Measurements from ENCODE around the gene UFL1.
A peak's percentile ranks its signal among the peaks of the same experiment; 100 is the strongest.

UFL1 gene

GRCh38 chr6:96562886-96563285, 41.3 kb downstream of the UFL1 start, which contains the start of gene FHL5:
Gene FHL5 (plus strand): TSS chr6:96563128. CDS start chr6:96603614, 40,486 bp downstream.
- Histone ChIP-seq H3K27ac (no peak within 1 kb of the TSS), H3K27me3 (no peaks in the 10 kb centered on the region), H3K36me3 (no peaks in the 10 kb centered on the region), H3K9me3 (replicated peaks in 1 of 11) (no peaks in the 10 kb centered on the region), H4K20me1 (no peaks in the 10 kb centered on the region), H3K4me1 (peaks cover 7 to 12% (median 10%) of the 10 kb centered on the region in 10 experiments; a peak in 14 of 20 replicates), H3K4me2 (peak within 1 kb of the TSS; percentile 0 to 45 (median 32); a peak in 13 of 22 replicates), H3K9ac (no peak within 1 kb of the TSS), H3K4me3 (no peak within 1 kb of the TSS)
- TF ChIP-seq Cebpa-rat (IDR thresholded peaks at IDR 0.05), result no peak

DNA sequence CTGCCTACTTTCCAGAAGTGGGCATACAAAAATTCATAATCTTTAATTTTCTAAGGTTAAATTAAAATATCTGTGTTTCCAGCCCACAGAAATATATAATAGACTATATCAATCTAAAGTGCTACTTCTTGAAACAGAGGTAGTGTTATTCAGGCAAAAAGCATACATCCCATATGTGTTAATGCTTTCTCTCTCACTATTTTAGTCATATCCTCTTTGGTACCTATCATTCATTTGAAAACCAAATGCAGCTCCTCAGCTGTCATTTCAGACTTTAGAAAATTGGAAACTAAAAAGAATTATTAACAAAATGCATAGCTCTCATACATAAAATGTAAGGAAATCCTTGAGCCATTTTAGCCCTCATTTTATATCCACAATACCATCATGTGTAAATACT, 42.2 kb downstream of the UFL1 start:
- Histone ChIP-seq H3K27ac (no peak overlapping the region), H3K4me2 (no peak overlapping the region)

GRCh38 chr6:96570053-96570452, 48.4 kb downstream of the UFL1 start:
- Histone ChIP-seq H4K20me1 (no peaks in the 10 kb centered on the region; a peak in 1 of 22 replicates), H3K36me3 (no peaks in the 10 kb centered on the region), H3K4me1 (peaks cover 0 to 8% (median 0%) of the 10 kb centered on the region in 10 experiments; a peak in 3 of 20 replicates), H3K27ac (no peak overlapping the region), H3K9ac (no peak overlapping the region), H3K27me3 (no peaks in the 10 kb centered on the region), H3K9me3 (replicated peaks in 1 of 11) (peaks cover 20 to 34% (median 29%) of the 10 kb centered on the region in 11 experiments), H3K4me3 (no peak overlapping the region), H3K4me2 (no peak overlapping the region)
- no peak for TF ChIP-seq Cebpa-rat (IDR thresholded peaks at IDR 0.05)

More for the DNA sequence above, 42.2 kb downstream of the UFL1 start:
- Histone ChIP-seq H3K9me3 (replicated peaks in 1 of 11) (no peaks in the 10 kb centered on the region), H3K27me3 (no peaks in the 10 kb centered on the region), H3K4me1 (peaks cover 7 to 12% (median 10%) of the 10 kb centered on the region in 10 experiments; a peak in 14 of 20 replicates), H4K20me1 (no peaks in the 10 kb centered on the region; a peak in 1 of 22 replicates), H3K36me3 (no peaks in the 10 kb centered on the region), H3K4me3 (no peak overlapping the region), H3K9ac (no peak overlapping the region)
- no peak for TF ChIP-seq Cebpa-rat (IDR thresholded peaks at IDR 0.05)

GRCh38 chr6:96571551-96571950, 49.9 kb downstream of the UFL1 start:
- Histone ChIP-seq H3K36me3 (no peaks in the 10 kb centered on the region), H4K20me1 (no peaks in the 10 kb centered on the region; a peak in 1 of 22 replicates), H3K27ac (no peak overlapping the region), H3K4me3 (no peak overlapping the region), H3K9ac (no peak overlapping the region), H3K27me3 (no peaks in the 10 kb centered on the region), H3K4me2 (no peak overlapping the region), H3K4me1 (peaks cover 0 to 8% (median 0%) of the 10 kb centered on the region in 10 experiments; a peak in 3 of 20 replicates), H3K9me3 (replicated peaks in 1 of 11) (peaks cover 20 to 34% (median 29%) of the 10 kb centered on the region in 11 experiments)
- no peak for TF ChIP-seq Cebpa-rat (IDR thresholded peaks at IDR 0.05)

GRCh38 chr6:96575359-96575758, 53.8 kb downstream of the UFL1 start:
- no peak overlapping the region for H3K27ac ChIP-seq
- H3K4me3 ChIP-seq, result no peak overlapping the region
- no peak overlapping the region for H3K9ac ChIP-seq
- peaks cover 0 to 8% (median 0%) of the 10 kb centered on the region in 10 experiments; a peak in 3 of 20 replicates for H3K4me1 ChIP-seq
- H3K9me3 ChIP-seq (replicated peaks in 1 of 11), result peaks cover 12 to 23% (median 18%) of the 10 kb centered on the region in 11 experiments
- H3K36me3 ChIP-seq, result no peaks in the 10 kb centered on the region
- no peaks in the 10 kb centered on the region for H4K20me1 ChIP-seq
- H3K27me3 ChIP-seq, result no peaks in the 10 kb centered on the region
- no peak overlapping the region for H3K4me2 ChIP-seq
- TF ChIP-seq Cebpa-rat (IDR thresholded peaks at IDR 0.05), result no peak

- no peak overlapping the region for H3K27ac ChIP-seq
- peaks cover 0 to 11% (median 0%) of the 10 kb centered on the region in 10 experiments; a peak in 4 of 20 replicates for H3K4me1 ChIP-seq
- no peak for TF ChIP-seq Cebpa-rat (IDR thresholded peaks at IDR 0.05)
- H3K27me3 ChIP-seq, result no peaks in the 10 kb centered on the region
- H3K9ac ChIP-seq, result no peak overlapping the region
- H3K36me3 ChIP-seq, result no peaks in the 10 kb centered on the region
- H3K9me3 ChIP-seq (replicated peaks in 1 of 11), result peaks cover 5 to 14% (median 10%) of the 10 kb centered on the region in 11 experiments
- no peak overlapping the region for H3K4me2 ChIP-seq
- no peak overlapping the region for H3K4me3 ChIP-seq
- no peaks in the 10 kb centered on the region for H4K20me1 ChIP-seq
Observed at GRCh38 chr6:96576221-96576620, 54.6 kb downstream of the UFL1 start.

DNA sequence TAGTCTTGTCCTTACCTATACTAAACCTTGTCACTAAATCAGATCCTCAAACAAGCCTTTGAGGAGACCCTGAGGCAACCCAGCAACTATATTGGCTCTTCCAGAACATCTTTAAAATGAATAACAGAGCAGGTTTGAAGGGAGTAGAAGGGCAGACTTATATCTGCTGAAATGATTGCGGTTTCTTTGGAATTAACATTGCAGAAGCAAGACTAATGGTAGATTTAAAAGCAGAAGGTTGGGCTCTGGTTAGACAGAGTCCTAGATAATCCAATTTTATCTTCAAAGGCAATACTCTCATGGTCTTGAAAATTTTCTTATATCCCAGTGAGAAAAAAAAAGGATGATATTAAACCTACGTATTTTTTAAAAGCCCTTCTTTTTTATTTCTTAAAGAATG, 60.4 kb downstream of the UFL1 start:
- H3K9ac ChIP-seq, result no peak overlapping the region
- no peak overlapping the region for H3K27ac ChIP-seq
- no peak for TF ChIP-seq Cebpa-rat (IDR thresholded peaks at IDR 0.05)
- peak overlapping the region in 6 of 11 experiments; percentile 43 to 57 (median 50); a peak in 10 of 22 replicates for H3K4me2 ChIP-seq
- no peaks in the 10 kb centered on the region for H3K36me3 ChIP-seq
- peaks cover 0 to 36% (median 15%) of the 10 kb centered on the region in 10 experiments; a peak in 13 of 20 replicates for H3K4me1 ChIP-seq
- no peaks in the 10 kb centered on the region for H3K9me3 ChIP-seq (replicated peaks in 1 of 11)
- no peaks in the 10 kb centered on the region for H4K20me1 ChIP-seq
- H3K27me3 ChIP-seq, result no peaks in the 10 kb centered on the region
- H3K4me3 ChIP-seq, result no peak overlapping the region

DNA sequence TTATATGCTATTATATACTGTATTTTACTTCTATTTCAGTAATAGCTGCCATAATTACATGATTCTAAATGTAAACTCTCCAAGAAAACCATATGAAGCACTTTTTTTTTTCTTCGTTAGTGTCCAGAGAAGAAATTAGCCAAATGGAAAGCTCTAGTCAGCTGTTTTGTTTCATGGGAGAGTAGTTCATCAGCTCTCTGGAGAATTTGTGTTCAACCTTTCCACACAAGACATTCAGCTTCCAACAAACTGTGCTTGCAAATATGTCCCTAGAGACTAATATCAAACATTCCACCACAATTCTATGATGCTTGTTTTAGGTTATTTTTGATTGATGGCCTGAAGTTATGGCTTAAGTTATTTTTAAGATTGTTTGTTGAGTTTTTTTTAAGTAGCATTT, 60.8 kb downstream of the UFL1 start:
- no peak for TF ChIP-seq Cebpa-rat (IDR thresholded peaks at IDR 0.05)
- H3K9me3 ChIP-seq (replicated peaks in 1 of 11), result no peaks in the 10 kb centered on the region
- peak overlapping the region in 8 of 11 experiments; percentile 28 to 57 (median 48); a peak in 12 of 22 replicates for H3K4me2 ChIP-seq
- H3K27me3 ChIP-seq, result no peaks in the 10 kb centered on the region
- no peak overlapping the region for H3K9ac ChIP-seq
- H3K4me1 ChIP-seq, result peaks cover 0 to 36% (median 15%) of the 10 kb centered on the region in 10 experiments; a peak in 13 of 20 replicates
- H4K20me1 ChIP-seq, result no peaks in the 10 kb centered on the region
- H3K36me3 ChIP-seq, result no peaks in the 10 kb centered on the region
- no peak overlapping the region for H3K4me3 ChIP-seq
- no peak overlapping the region for H3K27ac ChIP-seq

GRCh38 chr6:96604420-96604819, 82.8 kb downstream of the UFL1 start:
- H3K9me3 ChIP-seq (replicated peaks in 1 of 11), result no peaks in the 10 kb centered on the region
- no peak overlapping the region for H3K4me3 ChIP-seq
- H3K27ac ChIP-seq, result no peak overlapping the region
- TF ChIP-seq Cebpa-rat (IDR thresholded peaks at IDR 0.05), result no peak
- no peak overlapping the region for H3K4me2 ChIP-seq
- no peaks in the 10 kb centered on the region for H4K20me1 ChIP-seq
- no peaks in the 10 kb centered on the region for H3K4me1 ChIP-seq
- no peaks in the 10 kb centered on the region for H3K36me3 ChIP-seq
- H3K27me3 ChIP-seq, result no peaks in the 10 kb centered on the region
- no peak overlapping the region for H3K9ac ChIP-seq
